H1 (cell line): ENCODE data around the gene IQCH.

Experiments used
- CHD1 ChIP-seq: IDR thresholded peaks from 2 replicates; pipeline ENCODE4 v1.6.1; 2012; ENCODE audit warnings: low read depth, low read length, improper control_type of control experiment
- GABPA ChIP-seq: IDR thresholded peaks from 2 replicates; pipeline ENCODE4 v1.6.1; 2011; ENCODE audit warnings: mild to moderate bottlenecking, low read length, moderate library complexity, borderline replicate concordance; ENCODE audit not compliant: insufficient read depth
- HDAC2 ChIP-seq, 2 experiments: fragments of 300-600 bp in 1 of 2; sonication (generic) in 1 of 2; IDR thresholded peaks; 2 replicates each; pipeline ENCODE4 v1.6.1; 2011 to 2012; ENCODE audit warnings: low read depth in 2 of 2, low read length in 2 of 2, mild to moderate bottlenecking in 2 of 2, moderate library complexity in 2 of 2, borderline replicate concordance in 1 of 2, inconsistent platforms in 1 of 2
- KDM4A ChIP-seq: IDR thresholded peaks from one replicate; pipeline ENCODE4 v1.7.1; 2012; ENCODE audit warnings: low read depth, mild to moderate bottlenecking, moderate library complexity, low read length, inconsistent platforms; ENCODE audit not compliant: severe bottlenecking
- POLR2AphosphoS5 ChIP-seq: IDR thresholded peaks from 2 replicates; pipeline ENCODE4 v1.6.1; 2011; ENCODE audit warnings: low read depth, low read length
- SRF ChIP-seq: IDR thresholded peaks from 2 replicates; pipeline ENCODE4 v1.6.1; 2011; ENCODE audit warnings: mild to moderate bottlenecking, low read depth, low read length, moderate library complexity
- SUZ12 ChIP-seq: fragments of 200-600 bp; sonication (generic); IDR thresholded peaks from 2 replicates; pipeline ENCODE4 v1.6.1; 2012; ENCODE audit warnings: mild to moderate bottlenecking, inconsistent platforms, low read length, moderate library complexity, mixed read lengths
- TF ChIP-seq, protein P1 (sequence below), 3 experiments: IDR thresholded peaks; 1 replicate in 2 of 3; 2 replicates in 1 of 3; pipeline versions ENCODE4 v1.5.1 to v1.6.1; 2011; ENCODE audit warnings: low read length in 3 of 3, mild to moderate bottlenecking in 3 of 3, inconsistent platforms in 2 of 3, low read depth in 1 of 3, moderate library complexity in 1 of 3; ENCODE audit not compliant: insufficient read depth in 1 of 3; ENCODE audit errors: control extremely low read depth in 1 of 3
- TF ChIP-seq, protein P2 (sequence below): IDR thresholded peaks from 2 replicates; pipeline ENCODE4 v1.6.1; 2012; ENCODE audit warnings: inconsistent platforms
- TF ChIP-seq, protein P3 (sequence below): IDR thresholded peaks from 2 replicates; pipeline ENCODE4 v1.6.1; 2011; ENCODE audit warnings: low read length, improper control_type of control experiment

DNA sequence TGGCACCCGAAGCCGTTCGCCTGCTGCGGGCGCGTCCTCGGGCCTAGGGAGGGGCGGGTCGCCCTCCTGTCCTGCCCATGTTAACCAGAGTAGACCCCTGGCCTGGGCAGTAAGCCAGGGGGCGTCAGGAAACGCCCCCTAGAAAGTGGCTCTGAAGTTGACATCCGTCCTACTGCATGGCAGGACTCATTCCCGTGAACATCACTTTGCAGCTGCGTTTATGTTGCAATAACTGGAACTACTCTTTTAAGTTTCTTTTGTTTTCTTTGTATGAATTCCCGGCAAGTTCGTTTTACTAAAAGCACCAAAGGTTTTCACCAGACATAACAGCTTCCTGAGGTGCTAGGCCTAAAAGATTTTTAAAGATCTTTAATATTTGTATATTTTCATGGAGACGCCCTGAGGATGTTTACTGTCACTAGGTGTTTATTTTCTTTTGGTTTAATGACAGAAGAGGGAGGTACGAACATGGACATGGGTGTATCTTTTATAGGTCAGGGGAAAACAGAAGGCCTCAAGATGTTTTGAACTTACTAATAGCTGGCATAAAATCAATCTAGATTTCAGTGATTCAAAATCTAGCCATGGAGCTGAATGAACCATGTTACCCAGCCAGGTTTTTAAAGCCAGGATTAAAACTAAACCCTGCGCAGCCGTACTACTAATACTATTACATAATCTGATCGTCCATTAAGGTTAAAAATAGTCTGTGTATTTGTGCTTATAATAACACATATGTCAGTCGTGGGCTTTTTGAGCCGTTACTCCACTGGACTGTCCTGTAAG is 267.4 kb downstream of the IQCH start:
- TF ChIP-seq CHD1 (no peak), SUZ12 (no peak), GABPA (no peak), HDAC2 (IDR thresholded peaks at IDR 0.05; ENCODE audit: borderline replicate concordance in 1 of 2, low read depth in 2 of 2, low read length in 2 of 2) (no peak), SRF (no peak), KDM4A (no peak), POLR2AphosphoS5 (no peak)
- TF ChIP-seq, protein P1, sequence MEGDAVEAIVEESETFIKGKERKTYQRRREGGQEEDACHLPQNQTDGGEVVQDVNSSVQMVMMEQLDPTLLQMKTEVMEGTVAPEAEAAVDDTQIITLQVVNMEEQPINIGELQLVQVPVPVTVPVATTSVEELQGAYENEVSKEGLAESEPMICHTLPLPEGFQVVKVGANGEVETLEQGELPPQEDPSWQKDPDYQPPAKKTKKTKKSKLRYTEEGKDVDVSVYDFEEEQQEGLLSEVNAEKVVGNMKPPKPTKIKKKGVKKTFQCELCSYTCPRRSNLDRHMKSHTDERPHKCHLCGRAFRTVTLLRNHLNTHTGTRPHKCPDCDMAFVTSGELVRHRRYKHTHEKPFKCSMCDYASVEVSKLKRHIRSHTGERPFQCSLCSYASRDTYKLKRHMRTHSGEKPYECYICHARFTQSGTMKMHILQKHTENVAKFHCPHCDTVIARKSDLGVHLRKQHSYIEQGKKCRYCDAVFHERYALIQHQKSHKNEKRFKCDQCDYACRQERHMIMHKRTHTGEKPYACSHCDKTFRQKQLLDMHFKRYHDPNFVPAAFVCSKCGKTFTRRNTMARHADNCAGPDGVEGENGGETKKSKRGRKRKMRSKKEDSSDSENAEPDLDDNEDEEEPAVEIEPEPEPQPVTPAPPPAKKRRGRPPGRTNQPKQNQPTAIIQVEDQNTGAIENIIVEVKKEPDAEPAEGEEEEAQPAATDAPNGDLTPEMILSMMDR (IDR thresholded peaks at IDR 0.05; ENCODE audit: control extremely low read depth in 1 of 3, insufficient read depth in 1 of 3, low read depth in 1 of 3, low read length in 3 of 3), result peak in 1 of 3 experiments; percentile 14; a peak in 1 of 4 replicates
- TF ChIP-seq, protein P2, sequence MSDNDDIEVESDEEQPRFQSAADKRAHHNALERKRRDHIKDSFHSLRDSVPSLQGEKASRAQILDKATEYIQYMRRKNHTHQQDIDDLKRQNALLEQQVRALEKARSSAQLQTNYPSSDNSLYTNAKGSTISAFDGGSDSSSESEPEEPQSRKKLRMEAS, result no peak
- TF ChIP-seq, protein P3, sequence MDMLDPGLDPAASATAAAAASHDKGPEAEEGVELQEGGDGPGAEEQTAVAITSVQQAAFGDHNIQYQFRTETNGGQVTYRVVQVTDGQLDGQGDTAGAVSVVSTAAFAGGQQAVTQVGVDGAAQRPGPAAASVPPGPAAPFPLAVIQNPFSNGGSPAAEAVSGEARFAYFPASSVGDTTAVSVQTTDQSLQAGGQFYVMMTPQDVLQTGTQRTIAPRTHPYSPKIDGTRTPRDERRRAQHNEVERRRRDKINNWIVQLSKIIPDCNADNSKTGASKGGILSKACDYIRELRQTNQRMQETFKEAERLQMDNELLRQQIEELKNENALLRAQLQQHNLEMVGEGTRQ, result no peak
